ENCODE results near the gene CADM2.

Gene CADM2

GRCh38 chr3:85890043-85890555 lies 931.3 kb downstream of the CADM2 start:
- H3F3A ChIP-seq (ENCODE audit: insufficient read depth, low read length): no peaks in the 10 kb centered on the region
- no peaks in the 10 kb centered on the region for H3K4me1 ChIP-seq (ENCODE audit: insufficient read depth, low read length, severe bottlenecking)
- no peak overlapping the region for H3K4me3 ChIP-seq (ENCODE audit: low read depth, low read length, poor library complexity, severe bottlenecking)
- no peaks in the 10 kb centered on the region for H3K27me3 ChIP-seq (ENCODE audit: insufficient read depth, low read length)
- no peaks in the 10 kb centered on the region for H3K36me3 ChIP-seq (ENCODE audit: insufficient read depth, low read length)
- no peaks in the 10 kb centered on the region for H3K79me2 ChIP-seq (ENCODE audit: insufficient read depth, low read length)
- H2AFZ ChIP-seq (ENCODE audit: low read length): no peak overlapping the region
- no peak overlapping the region for H3K27ac ChIP-seq (ENCODE audit: low read depth, low read length, poor library complexity, severe bottlenecking)
- H3K9me2 ChIP-seq (ENCODE audit: low read depth, low read length): no peaks in the 10 kb centered on the region
- H3K9me3 ChIP-seq (ENCODE audit: low read length): no peaks in the 10 kb centered on the region
- TF ChIP-seq EZH2 (IDR thresholded peaks at IDR 0.05; ENCODE audit: borderline replicate concordance, low read length): no peak
- TF ChIP-seq CTCF (IDR thresholded peaks at IDR 0.05; ENCODE audit: low read length): no peak
- H3K4me2 ChIP-seq (ENCODE audit: low read length): no peak overlapping the region
- no peak overlapping the region for H3K9ac ChIP-seq (ENCODE audit: low read length)
- no peaks in the 10 kb centered on the region for H4K20me1 ChIP-seq (ENCODE audit: insufficient read depth, low read length)

GRCh38 chr3:85903434-85903833 lies 944.6 kb downstream of the CADM2 start:
- Histone ChIP-seq H3K9me2 (ENCODE audit: low read depth, low read length) (no peaks in the 10 kb centered on the region), H3K27me3 (ENCODE audit: insufficient read depth, low read length) (no peaks in the 10 kb centered on the region), H3K9ac (ENCODE audit: low read length) (no peak overlapping the region), H4K20me1 (ENCODE audit: insufficient read depth, low read length) (no peaks in the 10 kb centered on the region), H3K4me1 (ENCODE audit: insufficient read depth, low read length, severe bottlenecking) (no peaks in the 10 kb centered on the region), H2AFZ (ENCODE audit: low read length) (no peak overlapping the region), H3K4me2 (ENCODE audit: low read length) (no peak overlapping the region), H3F3A (ENCODE audit: insufficient read depth, low read length) (no peaks in the 10 kb centered on the region), H3K4me3 (ENCODE audit: low read depth, low read length, poor library complexity, severe bottlenecking) (no peak overlapping the region), H3K79me2 (ENCODE audit: insufficient read depth, low read length) (no peaks in the 10 kb centered on the region), H3K36me3 (ENCODE audit: insufficient read depth, low read length) (no peaks in the 10 kb centered on the region), H3K9me3 (ENCODE audit: low read length) (no peaks in the 10 kb centered on the region), H3K27ac (ENCODE audit: low read depth, low read length, poor library complexity, severe bottlenecking) (no peak overlapping the region)
- TF ChIP-seq CTCF (IDR thresholded peaks at IDR 0.05; ENCODE audit: low read length): no peak
- TF ChIP-seq EZH2 (IDR thresholded peaks at IDR 0.05; ENCODE audit: borderline replicate concordance, low read length): no peak

DNA sequence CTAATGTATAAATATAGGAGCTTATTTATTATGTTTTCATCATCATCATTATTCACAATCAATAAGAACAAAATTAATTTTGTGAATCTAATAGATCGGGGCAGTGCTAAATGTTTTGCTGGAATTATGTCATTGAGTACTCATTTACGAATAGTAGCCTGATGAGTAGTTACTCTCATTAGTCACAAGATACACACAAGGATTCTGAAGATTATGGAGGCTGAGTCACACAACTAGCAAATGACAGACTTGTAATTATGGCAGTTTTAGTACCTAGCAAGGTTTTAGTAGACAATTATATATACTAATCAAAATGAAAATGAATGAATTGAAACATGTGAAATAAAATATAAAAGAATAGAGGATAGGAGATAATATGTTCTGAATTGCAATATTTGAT lies 954.2 kb downstream of the CADM2 start:
- Histone ChIP-seq H4K20me1 (ENCODE audit: insufficient read depth, low read length) (no peaks in the 10 kb centered on the region), H3K9me2 (ENCODE audit: low read depth, low read length) (no peaks in the 10 kb centered on the region), H3K36me3 (ENCODE audit: insufficient read depth, low read length) (no peaks in the 10 kb centered on the region), H3K27me3 (ENCODE audit: insufficient read depth, low read length) (no peaks in the 10 kb centered on the region), H3K9ac (ENCODE audit: low read length) (no peak overlapping the region), H3K27ac (ENCODE audit: low read depth, low read length, poor library complexity, severe bottlenecking) (no peak overlapping the region), H3K9me3 (ENCODE audit: low read length) (no peaks in the 10 kb centered on the region), H2AFZ (ENCODE audit: low read length) (no peak overlapping the region), H3F3A (ENCODE audit: insufficient read depth, low read length) (no peaks in the 10 kb centered on the region), H3K4me1 (ENCODE audit: insufficient read depth, low read length, severe bottlenecking) (no peaks in the 10 kb centered on the region), H3K4me2 (ENCODE audit: low read length) (no peak overlapping the region), H3K4me3 (ENCODE audit: low read depth, low read length, poor library complexity, severe bottlenecking) (no peak overlapping the region), H3K79me2 (ENCODE audit: insufficient read depth, low read length) (no peaks in the 10 kb centered on the region)
- TF ChIP-seq CTCF (IDR thresholded peaks at IDR 0.05; ENCODE audit: low read length) (no peak), EZH2 (IDR thresholded peaks at IDR 0.05; ENCODE audit: borderline replicate concordance, low read length) (no peak)
